A549 (cell line): ENCODE results near the gene RUNX3. TPM values are rescaled to one million over a fixed set of nuclear protein-coding genes. Genes with fewer than 3 reads are reported as not detected.

Experiments
- ATAC-seq, 2 experiments: fragments of 200-7000 bp in 1 of 2; fragments of >200 bp in 1 of 2; cut with Nextera tagmentation in 1 of 2; cut with Tn5 transposase in 1 of 2; 3 replicates each; pipeline versions ENCODE4 v1.8.0 to v1.9.1; 2018 to 2020; ENCODE audit warnings: mild to moderate bottlenecking in 1 of 2, moderate library complexity in 1 of 2
- CTCF ChIA-PET: fragments of 300-600 bp; sonication (Branson Sonifier 250); formaldehyde crosslinking; extraction: SDS; loops from one replicate; lab custom pipeline; 2021; ENCODE audit warnings: antibody characterized with exemption, inconsistent platforms; lab: Yijun Ruan, JAX
- POLR2A ChIA-PET: fragments of 350-600 bp; formaldehyde crosslinking; extraction: SDS; loops from one replicate; lab custom pipeline; 2021; ENCODE audit warnings: antibody characterized with exemption, inconsistent platforms; lab: Yijun Ruan, JAX
- DNase-seq, 2 experiments: peaks; one replicate each; pipeline versions ENCODE4 v3.0.0 to v3.0.0-alpha.2; 2011 to 2016; ENCODE audit warnings: low read depth in 1 of 2, low spot score in 1 of 2
- FAIRE-seq: peaks from 2 replicates; lab custom pipeline; 2011; peaks lifted over from hg19 to GRCh38; lab: Jason Lieb, UNC
- H3K27ac ChIP-seq, 2 experiments: fragments of >200 bp; sonication (Bioruptor Twin); formaldehyde crosslinking; 3 replicates each; pipeline ENCODE4 v1.5.1; 2016 to 2017
- H3K4me1 ChIP-seq: fragments of >200 bp; sonication (Bioruptor Twin); formaldehyde crosslinking; 3 replicates; pipeline ENCODE4 v1.6.1; 2016
- H3K4me2 ChIP-seq: fragments of >200 bp; sonication (Bioruptor Twin); formaldehyde crosslinking; 3 replicates; pipeline ENCODE4 v1.6.1; 2016
- H3K4me3 ChIP-seq: fragments of >200 bp; sonication (Bioruptor Twin); formaldehyde crosslinking; 3 replicates; pipeline ENCODE4 v1.5.1; 2016
- H3K9me3 ChIP-seq: fragments of >200 bp; sonication (Bioruptor Twin); formaldehyde crosslinking; 3 replicates; pipeline ENCODE4 v1.6.1; 2016
- CBX2 ChIP-seq: fragments of 200-600 bp; sonication (generic); IDR thresholded peaks from 2 replicates; pipeline ENCODE4 v1.6.1; 2016; ENCODE audit warnings: low read depth, mild to moderate bottlenecking, borderline replicate concordance
- CEBPB ChIP-seq, 2 experiments: fragments of >200 bp in 1 of 2; sonication (Bioruptor Twin) in 1 of 2; formaldehyde crosslinking in 1 of 2; IDR thresholded peaks; 2 replicates each; pipeline ENCODE4 v1.6.1; 2012 to 2016
- CHD2 ChIP-seq: fragments of 150-350 bp; IDR thresholded peaks from 2 replicates; pipeline ENCODE4 v1.6.1; 2014; ENCODE audit warnings: low read length; ENCODE audit not compliant: partially characterized antibody
- EP300 ChIP-seq, 2 experiments: fragments of >200 bp; sonication (Bioruptor Twin); formaldehyde crosslinking; IDR thresholded peaks; 2 replicates in 1 of 2; 3 replicates in 1 of 2; pipeline ENCODE4 v1.6.1; 2016 to 2017
- ESRRA ChIP-seq: fragments of 150-350 bp; IDR thresholded peaks from 2 replicates; pipeline ENCODE4 v1.6.1; 2014; ENCODE audit warnings: mild to moderate bottlenecking, low read length, borderline replicate concordance
- FOSL2 ChIP-seq, 2 experiments: fragments of 450-650 bp in 1 of 2; fragments of >200 bp in 1 of 2; sonication (Bioruptor Twin) in 1 of 2; formaldehyde crosslinking; IDR thresholded peaks; 2 replicates each; pipeline versions ENCODE4 v1.5.0 to v1.6.1; 2016 to 2020; ENCODE audit warnings: mild to moderate bottlenecking in 1 of 2, moderate library complexity in 1 of 2
- FOXS1 ChIP-seq: fragments of 250-450 bp; sonication (Bioruptor Pico); IDR thresholded peaks from 2 replicates; pipeline ENCODE4 v1.5.0; 2020; ENCODE audit warnings: mild to moderate bottlenecking, moderate library complexity
- HES2 ChIP-seq: fragments of >200 bp; sonication (Bioruptor Twin); formaldehyde crosslinking; IDR thresholded peaks from 2 replicates; pipeline ENCODE4 v1.6.1; 2016
- HEYL ChIP-seq: fragments of 250-450 bp; sonication (Bioruptor Pico); IDR thresholded peaks from 2 replicates; pipeline ENCODE4 v1.8.0; 2021; ENCODE audit warnings: mild to moderate bottlenecking, moderate library complexity
- HOXA7 ChIP-seq: fragments of 250-450 bp; sonication (Bioruptor Pico); IDR thresholded peaks from 2 replicates; pipeline ENCODE4 v1.5.0; 2020; ENCODE audit warnings: mild to moderate bottlenecking, moderate library complexity
- HOXB5 ChIP-seq: fragments of 250-450 bp; sonication (Bioruptor Pico); IDR thresholded peaks from 2 replicates; pipeline ENCODE4 v1.5.0; 2020; ENCODE audit warnings: mild to moderate bottlenecking, moderate library complexity
- NFE2L2 ChIP-seq: fragments of 150-350 bp; conservative IDR thresholded peaks from 2 replicates; pipeline ENCODE4 v1.6.1; 2014; ENCODE audit warnings: low read length
- NR3C1 ChIP-seq: fragments of >200 bp; sonication (Bioruptor Twin); formaldehyde crosslinking; IDR thresholded peaks from 3 replicates; pipeline ENCODE4 v1.6.1; 2017
- POLR2AphosphoS2 ChIP-seq: conservative IDR thresholded peaks from 2 replicates; pipeline ENCODE4 v1.6.1; 2012; ENCODE audit warnings: low read length, improper control_type of control experiment, inconsistent platforms
- RAD21 ChIP-seq, 2 experiments: fragments of >200 bp in 1 of 2; sonication (Bioruptor Twin) in 1 of 2; formaldehyde crosslinking in 1 of 2; IDR thresholded peaks in 1 of 2; conservative IDR thresholded peaks in 1 of 2; 2 replicates in 1 of 2; 3 replicates in 1 of 2; pipeline ENCODE4 v1.6.1; 2012 to 2018; ENCODE audit warnings: inconsistent platforms in 1 of 2
- ZC3H11A ChIP-seq: fragments of 450-650 bp; IDR thresholded peaks from 2 replicates; pipeline ENCODE4 v1.6.1; 2014; ENCODE audit warnings: antibody characterized with exemption, mild to moderate bottlenecking
- ZFP36 ChIP-seq: fragments of 450-650 bp; IDR thresholded peaks from 2 replicates; pipeline ENCODE4 v1.6.1; 2014; ENCODE audit warnings: borderline replicate concordance; ENCODE audit not compliant: partially characterized antibody
- WGBS: methylation state at CpG from one replicate; pipeline ENCODE4 v1.1.6; 2017; ENCODE audit errors: missing lambda C conversion rate; 5-methylcytosine and 5-hydroxymethylcytosine counted together
- polyA plus RNA-seq, 4 experiments: library from polyadenylated mRNA; depleted of rRNA in 3 of 4; stranded (reverse); fragments of >200 nt; fragmentation: RNase III in 1 of 4; extraction: RNeasy Plus Mini Kit Qiagen cat#74134 plus additional on column Dnase treatment in 1 of 4; gene quantifications; 2 replicates in 3 of 4; 3 replicates in 1 of 4; pipeline ENCODE4 v1.2.3, GENCODE V29; 2011 to 2017
- TF ChIP-seq, protein P1 (sequence below): IDR thresholded peaks from 2 replicates; pipeline ENCODE4 v1.6.1; 2012
- TF ChIP-seq, protein P2 (sequence below): IDR thresholded peaks from 2 replicates; pipeline ENCODE4 v1.6.1; 2012; ENCODE audit warnings: low read depth, borderline replicate concordance
- TF ChIP-seq, protein P3 (sequence below): fragments of 200-600 bp; sonication (generic); IDR thresholded peaks from 2 replicates; pipeline ENCODE4 v1.6.1; 2016; ENCODE audit warnings: antibody characterized with exemption, mild to moderate bottlenecking, moderate library complexity

The RUNX3 gene
- polyA plus RNA-seq, 2 of the 4 experiments (the other 2 are of a cell fraction) = 1.4 to 4.0 TPM

GRCh38 chr1:24911651-24912155 lies 18.4 kb downstream of the RUNX3 start:
- CTCF ChIA-PET = interaction anchor here (0.8 to 3.1 kb wide), 3 partner anchors 13 to 62 kb away, joined by 4 to 16 read pairs (median 6); no protein-coding TSS in a partner anchor
- 97% methylated on average over 20 of the region's 20 CpGs for whole genome bisulfite sequencing
- no peak for ATAC-seq

DNA sequence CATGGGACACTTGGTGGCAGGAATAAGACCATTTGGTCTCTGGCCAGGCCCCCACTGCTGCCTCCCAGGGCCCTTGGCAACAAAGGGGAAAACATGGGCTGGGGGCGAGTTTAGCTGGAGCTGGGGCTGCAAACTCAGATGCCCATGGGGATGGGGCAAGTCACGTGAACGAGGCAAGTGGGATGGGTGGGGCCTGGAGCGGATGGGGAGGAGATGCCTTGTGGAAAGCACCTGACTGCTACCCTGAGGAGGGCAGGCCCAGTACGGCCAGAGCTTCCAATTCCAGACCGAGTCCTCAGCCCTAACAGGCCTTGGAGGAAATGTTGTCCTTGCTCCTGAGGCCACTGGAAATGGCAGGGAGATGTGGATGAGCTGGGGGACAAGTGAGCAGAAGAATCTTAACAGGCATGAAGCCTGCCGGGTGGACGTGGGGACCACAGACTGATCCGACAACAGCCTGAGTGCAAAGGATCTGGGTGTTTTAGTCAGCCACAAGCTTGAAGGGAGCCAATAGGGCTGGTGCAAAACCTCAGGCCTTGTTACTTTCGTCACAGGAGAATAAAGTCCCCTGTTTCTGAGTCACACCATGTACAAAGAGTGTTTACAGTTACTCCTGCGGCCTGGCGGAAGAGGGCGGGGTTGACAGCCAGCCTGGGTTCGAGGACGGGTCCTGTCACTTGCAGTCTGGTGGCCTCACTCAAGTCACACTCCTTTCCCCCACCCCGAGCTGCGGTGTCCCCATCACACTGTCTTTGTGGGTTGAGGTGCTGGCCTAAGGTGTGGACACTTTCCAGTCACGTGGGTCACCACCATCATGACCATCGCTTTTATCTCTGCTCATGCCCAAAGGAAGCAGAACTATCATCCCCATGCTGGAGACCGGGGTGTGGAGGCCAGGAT lies 19.1 kb downstream of the RUNX3 start:
- TF ChIP-seq FOSL2 (IDR thresholded peaks at IDR 0.05) = no peak
- TF ChIP-seq FOSL2 (CRISPR knock-in tag; IDR thresholded peaks at IDR 0.05) = no peak
- TF ChIP-seq POLR2AphosphoS2 = no peak
- TF ChIP-seq EP300 (IDR thresholded peaks at IDR 0.05) = no peak
- TF ChIP-seq HES2 = no peak
- no peak for TF ChIP-seq CBX2
- TF ChIP-seq NFE2L2 = no peak
- TF ChIP-seq HOXA7 (CRISPR knock-in tag) = no peak
- TF ChIP-seq, protein P1, sequence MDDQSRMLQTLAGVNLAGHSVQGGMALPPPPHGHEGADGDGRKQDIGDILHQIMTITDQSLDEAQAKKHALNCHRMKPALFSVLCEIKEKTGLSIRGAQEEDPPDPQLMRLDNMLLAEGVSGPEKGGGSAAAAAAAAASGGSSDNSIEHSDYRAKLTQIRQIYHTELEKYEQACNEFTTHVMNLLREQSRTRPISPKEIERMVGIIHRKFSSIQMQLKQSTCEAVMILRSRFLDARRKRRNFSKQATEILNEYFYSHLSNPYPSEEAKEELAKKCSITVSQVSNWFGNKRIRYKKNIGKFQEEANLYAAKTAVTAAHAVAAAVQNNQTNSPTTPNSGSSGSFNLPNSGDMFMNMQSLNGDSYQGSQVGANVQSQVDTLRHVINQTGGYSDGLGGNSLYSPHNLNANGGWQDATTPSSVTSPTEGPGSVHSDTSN = no peak
- TF ChIP-seq, protein P2, sequence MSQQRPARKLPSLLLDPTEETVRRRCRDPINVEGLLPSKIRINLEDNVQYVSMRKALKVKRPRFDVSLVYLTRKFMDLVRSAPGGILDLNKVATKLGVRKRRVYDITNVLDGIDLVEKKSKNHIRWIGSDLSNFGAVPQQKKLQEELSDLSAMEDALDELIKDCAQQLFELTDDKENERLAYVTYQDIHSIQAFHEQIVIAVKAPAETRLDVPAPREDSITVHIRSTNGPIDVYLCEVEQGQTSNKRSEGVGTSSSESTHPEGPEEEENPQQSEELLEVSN = no peak
- TF ChIP-seq RAD21 (conservative IDR thresholded peaks at IDR 0.05 in 1 of 2, IDR thresholded peaks at IDR 0.05 in 1 of 2) = no peak
- no peak for TF ChIP-seq ZC3H11A
- TF ChIP-seq FOXS1 (CRISPR knock-in tag) = no peak
- no peak for TF ChIP-seq NR3C1
- TF ChIP-seq HOXB5 (CRISPR knock-in tag) = no peak
- TF ChIP-seq ZFP36 = no peak
- no peak for TF ChIP-seq CEBPB (IDR thresholded peaks at IDR 0.05)
- TF ChIP-seq, protein P3, sequence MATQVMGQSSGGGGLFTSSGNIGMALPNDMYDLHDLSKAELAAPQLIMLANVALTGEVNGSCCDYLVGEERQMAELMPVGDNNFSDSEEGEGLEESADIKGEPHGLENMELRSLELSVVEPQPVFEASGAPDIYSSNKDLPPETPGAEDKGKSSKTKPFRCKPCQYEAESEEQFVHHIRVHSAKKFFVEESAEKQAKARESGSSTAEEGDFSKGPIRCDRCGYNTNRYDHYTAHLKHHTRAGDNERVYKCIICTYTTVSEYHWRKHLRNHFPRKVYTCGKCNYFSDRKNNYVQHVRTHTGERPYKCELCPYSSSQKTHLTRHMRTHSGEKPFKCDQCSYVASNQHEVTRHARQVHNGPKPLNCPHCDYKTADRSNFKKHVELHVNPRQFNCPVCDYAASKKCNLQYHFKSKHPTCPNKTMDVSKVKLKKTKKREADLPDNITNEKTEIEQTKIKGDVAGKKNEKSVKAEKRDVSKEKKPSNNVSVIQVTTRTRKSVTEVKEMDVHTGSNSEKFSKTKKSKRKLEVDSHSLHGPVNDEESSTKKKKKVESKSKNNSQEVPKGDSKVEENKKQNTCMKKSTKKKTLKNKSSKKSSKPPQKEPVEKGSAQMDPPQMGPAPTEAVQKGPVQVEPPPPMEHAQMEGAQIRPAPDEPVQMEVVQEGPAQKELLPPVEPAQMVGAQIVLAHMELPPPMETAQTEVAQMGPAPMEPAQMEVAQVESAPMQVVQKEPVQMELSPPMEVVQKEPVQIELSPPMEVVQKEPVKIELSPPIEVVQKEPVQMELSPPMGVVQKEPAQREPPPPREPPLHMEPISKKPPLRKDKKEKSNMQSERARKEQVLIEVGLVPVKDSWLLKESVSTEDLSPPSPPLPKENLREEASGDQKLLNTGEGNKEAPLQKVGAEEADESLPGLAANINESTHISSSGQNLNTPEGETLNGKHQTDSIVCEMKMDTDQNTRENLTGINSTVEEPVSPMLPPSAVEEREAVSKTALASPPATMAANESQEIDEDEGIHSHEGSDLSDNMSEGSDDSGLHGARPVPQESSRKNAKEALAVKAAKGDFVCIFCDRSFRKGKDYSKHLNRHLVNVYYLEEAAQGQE = no peak
- TF ChIP-seq HEYL (CRISPR knock-in tag) = no peak
- DNase-seq (peak; percentile 16 to 39), FAIRE-seq (no peak), ATAC-seq (0 out of 6 replicates have a peak, but pooled peaks of 1 of the 2 experiments have one; percentile 28)
- CTCF ChIA-PET = interaction anchor here (0.7 to 3.1 kb wide), 4 partner anchors 9 to 61 kb away, joined by 4 to 16 read pairs (median 6); no protein-coding TSS in a partner anchor
- POLR2A ChIA-PET = no interaction called here
- Histone ChIP-seq H3K27ac (no peak overlapping the region), H3K4me1 (no peaks in the 10 kb centered on the region; the same call in 2 of the 3 replicates), H3K9me3 (no peaks in the 10 kb centered on the region), H3K4me3 (no peak overlapping the region), H3K4me2 (no peak overlapping the region)
- 76% methylated on average over 19 of the region's 20 CpGs for WGBS

More at GRCh38 chr1:24911651-24912155, 18.4 kb downstream of the RUNX3 start:
- H3K27ac ChIP-seq = no peak overlapping the region
- H3K4me1 ChIP-seq = no peaks in the 10 kb centered on the region; the same call in 2 of the 3 replicates
- no peak for DNase-seq
- POLR2A ChIA-PET = no interaction called here
- TF ChIP-seq CHD2 = no peak
- TF ChIP-seq ESRRA = no peak
- TF ChIP-seq, all 56 proteins: peak for 0
- H3K9me3 ChIP-seq = no peaks in the 10 kb centered on the region
- FAIRE-seq = no peak
- H3K4me3 ChIP-seq = no peak overlapping the region
- H3K4me2 ChIP-seq = no peak overlapping the region
